HepG2 (cell line): ENCODE results near the gene SLC12A3. TPM values are rescaled to one million over a fixed set of nuclear protein-coding genes. Genes with fewer than 3 reads are reported as not detected.
A peak's percentile ranks its signal among the peaks of the same experiment; 100 is the strongest.

Experiments
- ATAC-seq: fragments of 200-7000 bp; cut with Tn5 transposase; 3 replicates; pipeline ENCODE4 v1.9.1; 2020; ENCODE audit warnings: mild to moderate bottlenecking, moderate library complexity
- BruUV-seq: library from RNA; stranded (reverse); fragments of 400-500 nt; replicated peaks from 2 replicates; lab custom pipeline; 2021; lab: Mats Ljungman, UMichigan
- CTCF ChIA-PET: fragments of 300-600 bp; formaldehyde crosslinking; extraction: SDS; loops from one replicate; lab custom pipeline; 2021; ENCODE audit warnings: low total read pairs, inconsistent platforms, low intra/inter-chr PET ratio; lab: Yijun Ruan, JAX
- POLR2A ChIA-PET: fragments of 350-600 bp; sonication (Branson Sonifier 250); formaldehyde crosslinking; loops from one replicate; lab custom pipeline; 2020; ENCODE audit warnings: antibody characterized with exemption, inconsistent platforms; lab: Yijun Ruan, JAX
- DNase-seq: peaks from one replicate; pipeline ENCODE4 v3.0.0-alpha.2; 2015; ENCODE audit warnings: low spot score
- FAIRE-seq: peaks from 3 replicates; lab custom pipeline; 2011; peaks lifted over from hg19 to GRCh38; lab: Jason Lieb, UNC
- H2AFZ ChIP-seq: one replicate; pipeline ENCODE4 v1.6.1; 2011; ENCODE audit warnings: low read length, inconsistent platforms
- H3K27ac ChIP-seq: fragments of 300-600 bp; 3 replicates; pipeline ENCODE4 v1.8.0; 2011; ENCODE audit warnings: mixed run types, mild to moderate bottlenecking, mixed read lengths, low read length, inconsistent platforms; ENCODE audit not compliant: insufficient read depth; ENCODE audit errors: extremely low read length
- H3K27me3 ChIP-seq, 2 experiments: fragments of 200-600 bp in 1 of 2; 2 replicates in 1 of 2; 3 replicates in 1 of 2; pipeline versions ENCODE4 v1.6.0 to v1.8.0; 2011; ENCODE audit warnings: low read length in 2 of 2, mild to moderate bottlenecking in 2 of 2, moderate library complexity in 2 of 2, inconsistent platforms in 1 of 2; ENCODE audit not compliant: insufficient read depth in 2 of 2, control insufficient read depth in 1 of 2
- H3K36me3 ChIP-seq, 2 experiments: fragments of 200-600 bp in 1 of 2; replicated peaks in 1 of 2; 2 replicates in 1 of 2; 3 replicates in 1 of 2; pipeline versions ENCODE4 v1.5.1 to v1.8.0; 2011; ENCODE audit warnings: low read length in 2 of 2, inconsistent platforms in 1 of 2; ENCODE audit not compliant: insufficient read depth in 2 of 2, control insufficient read depth in 1 of 2
- H3K4me1 ChIP-seq: 2 replicates; pipeline ENCODE4 v1.5.1; 2012; ENCODE audit warnings: low read length, inconsistent platforms; ENCODE audit not compliant: insufficient read depth
- H3K4me2 ChIP-seq: 2 replicates; pipeline ENCODE4 v1.6.0; 2011; ENCODE audit warnings: low read depth, low read length, inconsistent platforms
- H3K4me3 ChIP-seq, 3 experiments: fragments of 200-600 bp in 1 of 3; sonication (generic), shearing (Covaris generic) in 1 of 3; replicated peaks in 1 of 3; 2 replicates each; pipeline ENCODE4 v1.5.1; 2011 to 2016; ENCODE audit warnings: low read length in 3 of 3, inconsistent platforms in 2 of 3, low read depth in 2 of 3, mild to moderate bottlenecking in 2 of 3, control low read depth in 1 of 3, mixed read lengths in 1 of 3; ENCODE audit not compliant: insufficient read depth in 1 of 3
- H3K79me2 ChIP-seq: one replicate; pipeline ENCODE4 v1.6.1; 2011; ENCODE audit warnings: low read length, inconsistent platforms; ENCODE audit not compliant: insufficient read depth
- H3K9ac ChIP-seq: 2 replicates; pipeline ENCODE4 v1.6.0; 2011; ENCODE audit warnings: mild to moderate bottlenecking, low read depth, low read length, inconsistent platforms; ENCODE audit not compliant: insufficient read depth
- H3K9me3 ChIP-seq: 2 replicates; pipeline ENCODE4 v1.5.1; 2012; ENCODE audit warnings: mild to moderate bottlenecking, low read length
- H4K20me1 ChIP-seq: 2 replicates; pipeline ENCODE4 v1.6.0; 2011; ENCODE audit warnings: inconsistent platforms, mild to moderate bottlenecking, low read length, moderate library complexity; ENCODE audit not compliant: insufficient read depth
- CREM ChIP-seq, 2 experiments: sonication (generic) in 1 of 2; formaldehyde crosslinking in 1 of 2; IDR thresholded peaks; 2 replicates each; pipeline versions ENCODE4 v1.4.0 to v1.6.1; 2016 to 2020; ENCODE audit warnings: antibody characterized with exemption in 1 of 2, mild to moderate bottlenecking in 1 of 2, missing genetic modification reagents in 1 of 2
- HHEX ChIP-seq: IDR thresholded peaks from 2 replicates; pipeline ENCODE4 v1.6.1; 2016; ENCODE audit warnings: control low read depth
- HNF4A ChIP-seq: sonication (generic); formaldehyde crosslinking; IDR thresholded peaks from 2 replicates; pipeline ENCODE4 v1.4.0; 2020; ENCODE audit warnings: missing genetic modification reagents
- IKZF5 ChIP-seq: IDR thresholded peaks from 2 replicates; pipeline ENCODE4 v1.6.1; 2018; ENCODE audit warnings: missing genetic modification reagents, mild to moderate bottlenecking, missing compliant biosample characterization
- KMT2B ChIP-seq: IDR thresholded peaks from 2 replicates; pipeline ENCODE4 v1.6.1; 2016; ENCODE audit warnings: missing genetic modification reagents, missing compliant biosample characterization
- MLX ChIP-seq: IDR thresholded peaks from 2 replicates; pipeline ENCODE4 v1.6.1; 2016
- PPARG ChIP-seq: conservative IDR thresholded peaks from 2 replicates; pipeline ENCODE4 v1.6.1; 2016; ENCODE audit warnings: missing biosample characterization, missing genetic modification reagents
- RERE ChIP-seq: IDR thresholded peaks from 2 replicates; pipeline ENCODE4 v1.6.1; 2016; ENCODE audit warnings: low read depth, missing genetic modification reagents, missing compliant biosample characterization
- SOX13 ChIP-seq, 3 experiments: fragments of 450-650 bp in 1 of 3; sonication (generic) in 1 of 3; formaldehyde crosslinking in 1 of 3; IDR thresholded peaks in 2 of 3; conservative IDR thresholded peaks in 1 of 3; 2 replicates each; pipeline versions ENCODE4 v1.5.0 to v1.6.1; 2016 to 2020; ENCODE audit warnings: antibody characterized with exemption in 1 of 3, mild to moderate bottlenecking in 1 of 3, missing compliant biosample characterization in 1 of 3, missing genetic modification reagents in 1 of 3, moderate library complexity in 1 of 3
- TFDP1 ChIP-seq: IDR thresholded peaks from 2 replicates; pipeline ENCODE4 v1.6.1; 2016; ENCODE audit warnings: missing compliant biosample characterization, missing genetic modification reagents, borderline replicate concordance
- ZNF772 ChIP-seq: sonication (generic); formaldehyde crosslinking; IDR thresholded peaks from 2 replicates; pipeline ENCODE4 v1.5.0; 2020; ENCODE audit warnings: mild to moderate bottlenecking, missing genetic modification reagents
- WGBS: methylation state at CpG from one replicate; pipeline ENCODE4 v1.1.6; 2017; ENCODE audit warnings: low lambda C conversion rate; 5-methylcytosine and 5-hydroxymethylcytosine counted together
- in situ Hi-C: cut with HindIII; loops from 2 replicates; pipeline ENCODE4 v1.10.0; 2017; ENCODE audit warnings: low pct_unique_long_range_greater_than_20kb; ENCODE audit not compliant: extremely low pct_ligation_motif_present
- intact Hi-C: fragments of 100-400 bp; cut with micrococcal nuclease; formaldehyde crosslinking; loops from one replicate; pipeline ENCODE4 v1.10.0; 2022; ENCODE audit not compliant: unreplicated experiment
- polyA plus RNA-seq, 8 experiments: library from polyadenylated mRNA; depleted of rRNA in 3 of 8; stranded (reverse) in 7 of 8; unstranded in 1 of 8; fragments of >200 nt; fragmentation: Illumina TruSeq in 4 of 8; extraction: Trizol in 4 of 8; gene quantifications; 2 replicates each; pipeline versions ENCODE4 v1.2.1 to v1.2.3, GENCODE V29; 2011 to 2016; ENCODE audit warnings: low read depth in 4 of 8, missing spikeins in 1 of 8, mixed read lengths in 1 of 8; ENCODE audit not compliant: insufficient read depth in 1 of 8
- total RNA-seq, 5 experiments: library from RNA; depleted of rRNA; stranded (reverse); fragments of >200 nt; fragmentation: Illumina TruSeq; extraction: Trizol; gene quantifications; 2 replicates each; pipeline ENCODE4 v1.2.3, GENCODE V29; 2016; ENCODE audit warnings: low read depth in 1 of 5

Gene SLC12A3
- total and polyA plus RNA-seq, 2 of the 13 experiments (the other 11 are each of a cell fraction or from before 2014, with no cell fraction given), result 6.2 TPM; not detected in 1

- peak overlapping the region; percentile 34 for H3K4me2 ChIP-seq
- in situ Hi-C loops, result no loop called here
- ChIA-PET POLR2A (interaction anchor here (0.5 to 1.8 kb wide), 5 partner anchors 18 to 91 kb away, joined by 3 to 13 read pairs (median 6); partner anchors contain the start of gene HERPUD1), CTCF (interaction anchor here (1.6 kb wide), 1 partner anchor 11 kb away, joined by 6 read pairs; no protein-coding TSS in a partner anchor)
- no peaks in the 10 kb centered on the region for H4K20me1 ChIP-seq
- H3K27me3 ChIP-seq, result no peaks in the 10 kb centered on the region
- peak; percentile 43 for ATAC-seq
- H3K79me2 ChIP-seq, result no peaks in the 10 kb centered on the region
- H3K4me1 ChIP-seq, result peaks cover 79% of the 10 kb centered on the region
- FAIRE-seq, result peak; percentile 92
- intact Hi-C loops, result no loop called here
- no peak overlapping the region for H3K9ac ChIP-seq
- H3K27ac ChIP-seq, result peak overlapping the region; percentile 20
- 6% methylated on average over 6 of the region's 6 CpGs for WGBS
- no peak overlapping the region for H2AFZ ChIP-seq
- H3K4me3 ChIP-seq, result no peak overlapping the region
- no peaks in the 10 kb centered on the region for H3K36me3 ChIP-seq
- BruUV-seq, result no TSS peak
- peak; percentile 83 for DNase-seq
- no peaks in the 10 kb centered on the region for H3K9me3 ChIP-seq
- TF ChIP-seq PPARG (CRISPR knock-in tag) (peak; percentile 57; the same call in 1 of the 2 replicates), HHEX (CRISPR knock-in tag) (no peak), MLX (CRISPR knock-in tag) (0 out of 2 replicates have a peak, but pooled peaks have one; percentile 41), TFDP1 (CRISPR knock-in tag) (peak; percentile 31; the same call in 1 of the 2 replicates), KMT2B (0 out of 2 replicates have a peak, but pooled peaks have one; percentile 22), SOX13 (IDR thresholded peaks at IDR 0.05) (no peak), SOX13 (CRISPR knock-in tag; conservative IDR thresholded peaks at IDR 0.05 in 1 of 2, IDR thresholded peaks at IDR 0.05 in 1 of 2) (peak in 1 of 2 experiments; percentile 54; a peak in 1 of 4 replicates), ZNF772 (CRISPR knock-in tag) (no peak), IKZF5 (CRISPR knock-in tag) (no peak), HNF4A (CRISPR knock-in tag) (peak; percentile 87), CREM (IDR thresholded peaks at IDR 0.05) (0 out of 2 replicates have a peak, but pooled peaks have one; percentile 34), CREM (CRISPR knock-in tag; IDR thresholded peaks at IDR 0.05) (no peak), RERE (CRISPR knock-in tag) (no peak)
Measured at GRCh38 chr16:56856876-56857447, 8.0 kb upstream of the SLC12A3 start.
